Measurements from ENCODE around the gene G3BP2.

G3BP2 gene

GRCh38 chr4:75637827-75638226 lies 35.4 kb downstream of the G3BP2 start:
- DNase-seq (ENCODE audit: low spot score), result no peak

GRCh38 chr4:75637176-75637575 lies 36.0 kb downstream of the G3BP2 start:
- no peak for DNase-seq (ENCODE audit: low spot score)

- DNase-seq (ENCODE audit: low spot score), result no peak
Measured at GRCh38 chr4:75634951-75635350, 38.3 kb downstream of the G3BP2 start.

GRCh38 chr4:75634281-75634680 lies 38.9 kb downstream of the G3BP2 start:
- DNase-seq (ENCODE audit: low spot score), result no peak

GRCh38 chr4:75633846-75634245 lies 39.4 kb downstream of the G3BP2 start:
- no peak for DNase-seq (ENCODE audit: low spot score)

- DNase-seq (ENCODE audit: low spot score), result peak; percentile 15
Measured at GRCh38 chr4:75630937-75631329, 42.3 kb downstream of the G3BP2 start.

GRCh38 chr4:75630174-75630936 lies 42.9 kb downstream of the G3BP2 start, which contains the start of gene CDKL2:
TSS of gene CDKL2 (minus strand) at chr4:75630528. CDS start at chr4:75625988, 4,540 bp downstream.
- DNase-seq (ENCODE audit: low spot score), result peak; percentile 78

GRCh38 chr4:75629239-75629638 lies 44.0 kb downstream of the G3BP2 start:
- no peak for DNase-seq (ENCODE audit: low spot score)

- no peak for DNase-seq (ENCODE audit: low spot score)
Measured at GRCh38 chr4:75623026-75623425, 50.2 kb downstream of the G3BP2 start.

- no peak for DNase-seq (ENCODE audit: low spot score)
Measured at GRCh38 chr4:75621715-75622114, 51.5 kb downstream of the G3BP2 start.

- DNase-seq (ENCODE audit: low spot score), result no peak
Measured at GRCh38 chr4:75612306-75612705, 60.9 kb downstream of the G3BP2 start.

- DNase-seq (ENCODE audit: low spot score), result no peak
Measured at GRCh38 chr4:75605928-75606327, 67.3 kb downstream of the G3BP2 start.

- no peak for DNase-seq (ENCODE audit: low spot score)
Measured at GRCh38 chr4:75599647-75600046, 73.6 kb downstream of the G3BP2 start.

- DNase-seq (ENCODE audit: low spot score), result no peak
Measured at GRCh38 chr4:75598390-75598789, 74.8 kb downstream of the G3BP2 start.

GRCh38 chr4:75596061-75596460 lies 77.2 kb downstream of the G3BP2 start:
- no peak for DNase-seq (ENCODE audit: low spot score)

- no peak for DNase-seq (ENCODE audit: low spot score)
Measured at GRCh38 chr4:75593393-75593792, 79.8 kb downstream of the G3BP2 start.

All from putamen (tissue), 1 donor.